HK-2 (cell line): Measurements from ENCODE around the gene KDM2A.

Experiments
- DNase-seq: peaks from one replicate; pipeline ENCODE4 v3.0.0-alpha.2; 2018; ENCODE audit not compliant: unreplicated experiment

The KDM2A gene

DNA sequence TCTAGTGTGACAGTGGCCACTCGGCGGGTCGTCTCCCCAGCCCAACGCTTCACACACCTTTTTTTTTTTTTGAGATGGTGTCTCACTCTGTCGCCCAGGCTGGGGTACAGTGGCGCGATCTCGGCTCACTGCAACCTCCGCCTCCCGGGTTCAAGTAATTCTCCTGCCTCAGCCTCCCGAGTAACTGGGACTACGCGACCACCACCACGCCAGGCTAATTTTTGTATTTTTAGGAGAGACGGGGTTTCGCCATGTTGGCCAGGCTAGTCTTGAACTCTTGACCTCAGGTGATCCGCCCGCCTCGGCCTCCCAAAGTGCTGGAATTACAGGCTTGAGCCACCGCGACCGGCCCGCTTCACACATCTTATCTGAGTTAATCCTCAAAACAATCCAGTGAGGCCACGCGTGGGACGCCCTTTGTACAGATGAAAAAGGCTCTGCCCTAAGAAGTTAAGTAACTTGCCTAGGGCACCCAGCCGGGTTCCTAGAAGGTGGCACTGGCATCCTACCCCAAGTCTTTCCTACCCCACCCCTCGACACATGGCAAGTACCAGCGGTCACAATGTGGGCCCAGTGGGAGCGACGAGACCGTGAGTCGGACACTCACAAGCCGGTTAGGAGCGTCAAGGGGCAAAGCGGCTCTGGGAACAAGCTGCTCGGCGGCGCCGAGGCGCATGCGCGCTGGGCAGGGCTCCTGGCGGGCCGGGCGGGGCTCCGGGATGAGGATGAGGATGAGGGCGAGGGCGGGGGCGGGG, 142.0 kb downstream of the KDM2A start:
- DNase-seq: peak; percentile 71

DNA sequence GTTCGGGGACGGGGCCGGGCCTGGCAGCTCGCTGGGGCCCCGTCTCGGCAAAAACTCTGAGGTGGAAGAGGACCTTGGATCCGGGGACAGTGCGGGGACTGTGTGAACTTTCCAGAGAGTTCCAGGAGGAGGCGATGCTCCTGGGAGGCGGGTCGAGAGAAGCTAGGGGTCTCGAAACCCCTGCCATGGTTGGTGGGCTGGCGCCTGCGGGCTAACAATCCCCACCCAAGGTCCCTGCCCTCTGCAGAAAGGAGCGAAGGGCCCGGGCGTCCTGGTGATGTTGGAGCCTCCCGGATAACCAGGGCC, 142.5 kb downstream of the KDM2A start:
- DNase-seq: no peak

DNA sequence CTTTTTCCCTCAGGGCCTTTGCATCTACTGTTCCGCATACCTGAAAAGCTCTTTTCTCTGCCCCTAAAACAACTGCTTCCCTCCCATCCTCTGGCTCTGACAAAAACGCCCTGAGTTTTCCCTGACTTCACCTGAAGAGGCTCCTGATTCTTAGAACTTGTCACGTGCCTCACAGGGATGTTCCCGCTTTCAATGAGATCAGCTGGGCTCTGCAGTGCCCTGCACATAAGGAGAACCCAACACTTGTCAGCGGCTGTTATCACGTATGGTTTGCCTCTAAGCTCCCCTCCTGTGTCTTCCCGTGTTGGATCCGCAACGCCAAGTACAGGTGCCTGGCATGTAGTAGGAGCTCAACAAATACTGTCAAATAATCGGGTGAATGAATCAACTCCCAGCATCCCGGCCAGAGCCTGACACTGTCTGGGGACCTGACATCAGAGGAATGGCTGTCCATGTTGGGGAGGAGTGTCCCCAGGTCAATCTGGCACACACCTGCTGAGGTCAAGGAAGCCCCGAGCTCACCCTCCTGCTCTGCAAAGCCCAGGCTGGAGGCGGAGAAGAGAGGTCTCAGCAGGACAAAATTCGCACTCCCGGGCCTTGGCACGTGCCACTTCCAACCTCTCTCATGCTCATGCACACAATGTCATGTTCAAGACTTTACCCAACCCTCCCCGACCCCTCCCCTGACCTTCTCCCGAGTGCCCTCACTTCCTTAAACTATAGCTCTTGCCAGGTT, 143.1 kb downstream of the KDM2A start:
- no peak for DNase-seq

DNA sequence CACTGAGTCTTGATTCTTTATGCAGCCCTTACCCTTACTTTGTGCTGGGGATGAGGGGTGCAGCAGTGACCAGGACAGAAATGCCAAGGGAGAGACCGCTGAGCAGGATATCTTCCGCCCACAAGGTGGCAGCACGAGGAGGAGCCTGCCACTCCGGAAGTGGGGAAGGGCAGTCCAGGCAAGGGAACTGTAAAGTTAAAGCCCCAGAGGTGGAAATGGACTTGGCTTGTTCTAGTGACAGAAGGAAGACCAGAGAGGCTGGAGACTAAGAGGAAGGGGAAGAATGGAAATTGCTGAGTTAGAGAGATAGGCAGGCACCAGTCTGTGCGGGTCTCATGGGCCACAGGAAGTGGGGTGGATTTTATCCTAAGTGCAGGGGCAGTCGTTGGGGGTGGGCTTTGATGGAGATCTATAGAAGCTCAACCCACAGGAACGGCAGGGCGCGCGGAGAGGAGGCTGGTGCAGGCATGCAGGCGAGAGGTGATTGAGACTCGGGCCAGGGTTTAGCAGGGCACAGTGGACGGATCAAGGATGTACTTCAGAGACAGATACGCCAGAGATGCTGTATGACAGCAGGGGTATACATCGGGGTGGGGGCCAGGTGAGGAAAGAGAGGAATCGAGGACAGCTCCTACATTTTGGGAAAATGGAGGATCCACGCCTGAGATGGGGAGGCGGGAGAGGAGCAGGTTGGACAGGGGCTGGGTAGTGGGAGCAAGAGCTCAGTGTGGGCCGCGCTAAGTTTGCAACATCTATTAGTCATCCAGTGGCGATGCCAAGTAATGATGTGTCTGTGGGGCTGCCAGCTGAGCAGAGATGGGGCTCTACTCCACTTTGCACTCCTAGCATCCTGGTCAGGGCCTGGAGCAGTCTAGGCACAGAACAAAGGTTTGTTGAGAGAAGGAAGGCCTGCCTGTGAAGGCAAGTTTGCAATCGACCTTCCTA, 143.9 kb downstream of the KDM2A start:
- DNase-seq: peak; percentile 67

DNA sequence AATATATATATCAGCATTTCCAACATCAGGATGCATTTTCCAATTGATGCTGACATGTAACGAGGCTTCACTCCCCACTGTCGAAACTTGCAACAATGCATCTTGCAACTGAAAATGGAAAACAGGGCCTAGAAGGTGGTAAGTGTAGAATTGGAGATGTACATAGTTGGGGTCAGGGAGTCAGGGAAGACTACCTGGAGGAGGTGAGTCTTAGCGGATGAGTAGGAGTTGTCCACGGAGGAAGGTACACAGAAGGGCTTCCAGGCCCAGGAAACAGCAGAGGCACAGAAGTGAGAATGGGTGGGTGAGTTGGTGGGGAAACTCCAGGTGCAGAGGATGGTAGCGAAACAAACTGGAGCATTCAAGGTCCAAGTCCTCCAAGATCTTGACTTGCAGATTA, 145.2 kb downstream of the KDM2A start:
- no peak for DNase-seq

DNA sequence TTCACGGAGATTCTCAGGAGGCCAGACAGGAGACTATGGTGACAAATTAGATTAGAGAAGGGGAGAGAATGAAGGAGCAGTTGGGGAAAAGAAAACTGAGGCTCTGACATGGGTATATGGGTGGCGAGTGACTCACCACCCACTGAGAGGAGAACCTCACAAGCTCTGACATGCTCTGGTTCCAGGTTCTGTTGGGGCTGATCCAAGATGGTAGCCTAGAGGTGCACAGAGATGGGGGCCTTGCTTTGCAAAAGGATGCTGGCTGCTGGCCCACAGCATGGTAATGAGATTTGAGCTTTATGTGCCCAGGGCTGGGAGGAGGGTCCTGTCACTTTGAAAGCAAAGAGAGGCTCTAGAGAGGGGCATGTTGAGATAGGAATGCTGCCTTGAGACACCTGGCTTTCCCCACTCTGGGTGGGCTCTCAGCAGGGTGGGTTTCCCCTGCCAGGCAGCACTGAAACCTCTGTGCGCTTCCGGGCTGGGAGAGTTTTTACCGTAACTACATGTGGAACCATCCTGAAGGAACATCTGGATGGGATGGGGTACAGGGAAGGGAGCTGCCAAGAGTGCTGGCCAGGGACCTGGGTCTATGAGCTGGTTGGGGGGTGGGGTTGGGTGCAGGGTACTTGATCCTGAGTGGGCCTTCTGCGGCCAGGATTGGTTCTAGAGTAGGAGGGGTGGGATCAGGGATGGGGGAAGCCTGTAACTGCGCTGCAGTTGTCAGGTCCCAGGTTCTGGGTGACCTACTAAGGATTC, 146.0 kb downstream of the KDM2A start:
- DNase-seq: no peak

DNA sequence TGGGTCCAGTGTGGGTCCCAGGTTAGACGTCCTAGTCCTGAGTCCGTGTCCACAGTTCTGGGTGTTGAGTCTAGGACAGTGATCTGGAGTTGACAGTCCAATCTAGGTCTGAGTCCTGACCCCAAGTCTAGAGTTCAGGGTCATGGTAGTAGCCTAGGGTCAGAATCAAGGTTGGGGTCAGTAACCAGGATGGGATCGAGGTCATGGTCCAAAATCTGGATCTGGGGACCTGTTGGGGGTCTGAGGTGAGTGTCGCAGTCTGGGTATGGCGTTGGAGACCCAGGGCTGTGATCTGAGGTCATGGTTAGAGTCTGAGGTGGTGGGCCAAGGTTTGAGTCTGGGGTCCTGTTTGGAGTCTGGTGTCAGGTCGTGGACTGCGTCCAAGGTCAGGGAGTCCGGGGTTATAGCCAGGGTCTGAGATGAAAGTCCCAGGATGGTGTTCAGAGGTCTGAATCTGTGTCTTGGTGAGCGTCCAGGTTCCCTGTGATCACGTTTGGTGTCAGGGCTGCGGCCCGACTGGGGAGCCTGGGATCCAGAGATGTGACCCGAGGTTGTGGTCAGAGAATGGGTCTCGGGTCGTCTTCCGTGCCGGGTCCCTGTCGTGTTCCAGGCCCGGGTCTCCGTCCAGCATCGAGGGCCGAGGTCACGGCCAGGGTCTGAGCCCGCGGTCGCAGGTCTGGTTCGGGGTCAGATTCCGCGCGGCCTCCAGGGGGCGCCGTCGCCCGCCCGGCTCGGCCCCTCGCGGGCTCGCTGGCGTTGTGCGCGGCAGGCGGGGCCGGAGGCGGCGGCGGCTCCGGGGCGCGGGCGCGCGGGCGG, 146.8 kb downstream of the KDM2A start:
- DNase-seq: peak; percentile 69

DNA sequence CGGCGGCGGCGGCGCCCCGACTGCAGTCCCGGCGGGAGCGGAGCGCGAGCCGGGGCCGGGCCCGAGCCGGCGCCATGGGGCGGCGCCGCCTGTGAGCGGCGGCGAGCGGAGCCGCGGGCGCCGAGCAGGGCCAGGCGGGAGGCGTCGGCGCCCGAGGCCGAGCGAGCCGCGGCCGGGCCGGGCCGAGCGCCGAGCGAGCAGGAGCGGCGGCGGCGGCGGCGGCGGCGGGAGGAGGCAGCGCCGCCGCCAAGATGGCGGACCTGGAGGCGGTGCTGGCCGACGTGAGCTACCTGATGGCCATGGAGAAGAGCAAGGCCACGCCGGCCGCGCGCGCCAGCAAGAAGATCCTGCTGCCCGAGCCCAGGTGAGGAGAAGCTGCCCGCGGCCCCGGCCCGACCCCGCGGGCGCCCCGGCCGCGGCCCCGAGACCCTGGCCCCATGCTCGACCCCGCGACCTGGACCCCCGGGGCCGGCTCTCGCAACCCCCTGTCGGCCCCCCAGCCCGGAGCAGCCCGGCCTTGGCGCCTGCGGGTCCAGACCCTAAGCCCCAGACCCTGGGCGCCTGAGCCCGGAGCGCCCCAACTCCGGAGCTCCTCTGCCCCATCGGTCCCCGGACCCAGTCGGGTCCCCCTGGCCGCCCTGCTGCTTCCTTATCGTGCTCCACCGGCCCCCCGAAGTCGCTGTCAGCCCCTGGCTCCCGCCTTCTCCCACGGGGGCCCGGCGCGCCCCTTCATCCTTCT, 147.6 kb downstream of the KDM2A start, which contains the start of gene GRK2:
TSS of gene GRK2 (plus strand) at position 25 of the 739 bp plus-strand sequence. CDS start at position 252, 227 bp downstream.
- no peak for DNase-seq

DNA sequence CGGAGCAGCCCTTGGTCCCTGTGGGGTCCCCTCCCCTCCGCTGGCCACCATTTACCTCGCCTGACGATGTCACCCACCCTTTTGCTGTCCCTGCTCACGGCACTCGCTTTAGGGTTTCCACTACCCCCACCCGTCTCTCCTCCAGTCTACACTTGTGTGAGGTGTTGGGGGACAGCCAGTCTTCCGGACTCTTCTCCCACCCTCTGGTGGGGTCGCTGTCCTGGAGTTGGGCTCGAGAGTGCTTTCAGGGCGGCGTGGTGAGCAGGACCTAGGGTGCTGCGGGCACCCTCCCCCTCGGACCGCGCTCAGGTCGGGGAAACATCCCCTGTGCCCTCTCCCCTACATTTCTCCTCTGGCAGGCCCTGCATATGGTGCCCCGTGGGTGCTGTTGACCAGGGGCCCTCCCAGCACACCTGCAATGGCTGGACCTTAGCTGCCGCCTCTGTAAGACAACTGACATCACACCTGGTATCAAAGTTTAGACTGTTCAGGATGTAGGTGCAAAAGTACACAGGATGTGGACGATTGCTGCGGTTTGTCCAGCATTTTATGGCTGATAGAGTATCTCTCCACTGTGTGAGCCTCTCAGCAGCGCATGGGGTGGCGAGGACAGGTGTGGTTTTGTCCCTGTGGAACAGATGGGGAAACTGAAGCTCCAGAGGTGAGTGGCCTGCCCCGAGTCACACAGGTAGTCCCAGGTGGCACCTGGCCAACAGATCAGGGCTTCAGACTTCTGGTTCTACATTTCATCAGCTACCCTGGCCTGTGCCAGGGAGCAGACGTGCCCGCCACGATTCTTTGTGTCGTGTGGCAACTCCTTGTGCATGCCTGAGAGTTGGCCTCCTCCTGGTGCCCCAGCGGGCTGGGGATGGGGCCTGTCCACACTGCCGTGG, 148.4 kb downstream of the KDM2A start:
- DNase-seq: no peak

DNA sequence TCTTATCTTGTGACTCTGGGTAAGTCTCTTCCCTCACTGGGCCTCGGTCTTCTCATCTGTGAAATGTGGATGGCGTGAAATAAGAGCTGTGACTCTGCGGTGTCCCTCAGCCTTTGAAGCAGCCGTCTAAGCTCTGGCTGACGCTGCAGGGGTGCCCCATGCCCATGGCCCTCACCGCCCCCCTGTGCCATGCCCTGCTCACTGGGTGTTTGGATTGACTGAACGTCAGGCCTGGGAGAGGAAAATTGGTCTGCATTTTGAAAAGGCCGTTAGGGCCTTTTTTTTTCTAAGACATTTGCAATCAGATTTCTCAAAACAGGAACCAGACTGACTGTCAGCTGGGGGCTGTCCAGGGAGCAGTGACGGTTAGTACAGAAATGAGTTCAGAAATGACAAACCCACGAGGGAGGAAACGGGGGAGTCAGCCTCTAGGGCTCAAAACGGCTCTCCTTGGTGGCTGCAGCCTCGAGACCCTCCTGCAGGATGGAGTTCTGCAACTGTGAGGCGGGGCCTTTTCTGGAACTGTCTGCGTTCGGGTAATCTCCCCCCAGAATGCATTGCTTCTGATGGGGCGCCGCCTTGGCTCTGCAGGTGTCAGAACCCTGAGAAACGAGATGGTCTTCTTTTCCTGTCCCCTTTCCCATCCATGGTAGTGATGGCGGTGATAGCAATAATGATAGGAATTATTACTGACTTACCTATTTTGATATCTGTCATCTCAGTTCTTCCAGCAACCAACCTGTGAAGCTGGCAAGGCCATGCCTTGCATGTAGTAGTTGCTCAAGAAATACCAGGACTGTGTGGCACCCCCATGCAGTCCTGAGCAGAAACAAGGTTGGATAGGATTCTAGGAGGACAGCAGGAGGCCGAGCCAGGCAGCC, 149.3 kb downstream of the KDM2A start:
- DNase-seq: no peak

DNA sequence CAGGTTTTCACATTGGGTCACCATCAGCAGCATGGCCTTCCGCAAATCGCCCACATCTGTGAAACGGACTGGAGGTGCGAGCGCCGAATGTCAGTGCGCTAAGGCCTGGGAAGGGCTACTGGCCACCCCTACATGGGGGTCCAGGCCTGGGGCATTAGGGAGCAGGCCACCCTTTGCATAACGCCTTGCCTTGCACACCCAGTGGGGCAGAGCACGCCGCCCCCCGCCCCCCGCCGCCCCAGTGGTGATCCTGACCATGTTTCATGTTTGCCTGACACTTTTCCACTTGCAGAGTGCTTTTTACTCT, 149.9 kb downstream of the KDM2A start:
- DNase-seq: no peak

DNA sequence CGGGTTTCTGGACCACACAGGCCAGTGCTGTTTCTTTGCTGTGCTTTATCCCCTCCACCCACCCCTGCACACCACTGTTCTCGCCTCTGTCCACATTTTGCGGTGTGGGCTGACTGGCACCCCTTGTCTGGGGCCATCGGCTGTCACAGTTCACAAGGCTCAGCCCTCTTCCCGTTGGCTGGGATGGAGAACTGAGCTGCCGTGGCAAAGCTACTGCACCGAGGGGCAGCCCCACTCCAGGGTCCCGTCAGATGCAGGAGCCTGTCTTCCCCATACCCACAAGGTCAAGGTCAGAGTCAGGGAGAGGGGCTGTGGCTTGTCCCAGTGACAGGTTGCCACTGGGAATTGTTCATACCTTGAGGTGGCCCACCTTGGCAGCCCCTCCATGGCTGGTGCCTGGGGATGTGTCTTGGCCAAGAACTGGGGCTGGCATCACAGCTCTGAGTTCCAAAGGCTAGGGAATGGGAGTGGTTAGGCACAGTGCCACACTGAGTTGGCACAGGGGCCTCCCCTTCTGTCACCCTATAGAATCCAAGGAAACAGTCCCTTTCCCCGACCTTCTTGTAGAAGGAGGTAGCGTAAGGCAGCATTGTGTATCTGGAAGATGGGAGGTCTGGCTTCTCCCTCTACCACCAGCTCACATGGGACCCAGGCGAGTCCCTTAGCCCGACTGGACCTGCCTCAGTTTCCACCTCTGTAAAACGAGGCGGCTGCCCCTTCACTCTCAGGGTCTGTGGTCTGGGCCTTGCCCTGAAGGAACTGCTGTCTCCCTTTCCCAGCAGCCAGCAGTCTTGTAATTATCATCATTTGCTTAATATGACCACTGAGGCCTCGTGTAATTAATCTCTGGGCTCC, 150.6 kb downstream of the KDM2A start:
- DNase-seq: no peak

DNA sequence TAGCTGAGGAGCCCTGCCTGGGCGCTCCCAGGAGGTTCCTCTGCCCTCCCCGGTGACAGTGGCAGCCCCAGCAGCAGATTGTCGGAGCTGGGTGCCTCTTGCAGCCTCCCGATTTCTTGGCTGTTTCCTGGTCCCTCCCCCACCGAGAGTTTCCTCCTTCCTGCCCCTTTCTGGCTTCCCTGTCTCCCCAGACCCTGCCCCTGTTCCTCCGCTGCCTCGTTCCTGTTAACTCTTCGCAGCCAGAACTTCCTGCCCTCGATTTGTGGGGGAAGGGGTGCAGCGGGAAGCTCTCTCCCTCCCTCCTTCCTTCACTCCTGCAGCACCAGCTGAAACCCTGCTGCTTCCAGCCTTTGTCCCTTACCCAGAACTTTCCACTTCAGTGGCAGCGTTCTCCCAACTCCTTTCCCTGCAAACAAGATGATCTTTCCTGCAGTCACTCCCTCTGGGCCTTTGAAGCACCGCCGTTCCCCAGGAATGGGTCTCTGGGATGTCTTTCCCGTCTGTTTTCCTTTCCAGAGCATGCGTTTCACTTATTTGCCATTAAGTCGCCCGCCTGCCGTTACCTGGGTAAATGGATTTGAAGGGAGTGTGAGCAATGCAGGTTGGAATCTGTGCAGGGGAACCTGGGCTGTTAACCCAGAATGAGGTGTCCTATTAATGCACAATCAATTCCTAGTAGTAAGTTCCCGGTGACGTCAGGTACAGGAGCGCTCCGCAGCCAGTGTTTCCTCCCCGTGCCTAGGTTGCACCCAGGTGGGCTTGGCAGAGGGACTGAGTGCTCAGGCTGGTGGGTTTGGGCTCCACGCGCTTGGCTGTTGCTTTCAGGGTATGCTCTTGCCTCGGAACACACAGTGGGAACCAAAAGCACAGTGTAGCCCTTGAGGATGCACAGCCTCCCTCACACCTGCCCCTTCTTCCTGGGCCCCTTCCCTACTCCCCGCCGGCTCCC, 151.5 kb downstream of the KDM2A start:
- DNase-seq: no peak

DNA sequence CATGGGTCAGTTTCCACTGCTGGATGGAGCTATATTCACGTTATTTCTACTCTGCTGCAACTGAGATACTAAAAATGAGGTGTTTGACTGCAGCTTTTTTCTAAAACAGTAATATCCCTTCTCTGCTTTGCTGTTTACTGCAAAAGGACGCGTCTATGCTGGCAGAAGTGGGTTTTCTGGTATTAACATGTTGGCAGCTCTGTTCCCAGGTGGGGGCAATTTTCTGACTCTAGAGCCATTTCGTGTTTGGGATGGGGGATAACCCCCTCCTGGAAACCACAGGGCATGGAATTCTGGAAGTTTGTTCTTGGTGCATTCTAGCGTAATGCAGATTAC, 152.1 kb downstream of the KDM2A start:
- no peak for DNase-seq

DNA sequence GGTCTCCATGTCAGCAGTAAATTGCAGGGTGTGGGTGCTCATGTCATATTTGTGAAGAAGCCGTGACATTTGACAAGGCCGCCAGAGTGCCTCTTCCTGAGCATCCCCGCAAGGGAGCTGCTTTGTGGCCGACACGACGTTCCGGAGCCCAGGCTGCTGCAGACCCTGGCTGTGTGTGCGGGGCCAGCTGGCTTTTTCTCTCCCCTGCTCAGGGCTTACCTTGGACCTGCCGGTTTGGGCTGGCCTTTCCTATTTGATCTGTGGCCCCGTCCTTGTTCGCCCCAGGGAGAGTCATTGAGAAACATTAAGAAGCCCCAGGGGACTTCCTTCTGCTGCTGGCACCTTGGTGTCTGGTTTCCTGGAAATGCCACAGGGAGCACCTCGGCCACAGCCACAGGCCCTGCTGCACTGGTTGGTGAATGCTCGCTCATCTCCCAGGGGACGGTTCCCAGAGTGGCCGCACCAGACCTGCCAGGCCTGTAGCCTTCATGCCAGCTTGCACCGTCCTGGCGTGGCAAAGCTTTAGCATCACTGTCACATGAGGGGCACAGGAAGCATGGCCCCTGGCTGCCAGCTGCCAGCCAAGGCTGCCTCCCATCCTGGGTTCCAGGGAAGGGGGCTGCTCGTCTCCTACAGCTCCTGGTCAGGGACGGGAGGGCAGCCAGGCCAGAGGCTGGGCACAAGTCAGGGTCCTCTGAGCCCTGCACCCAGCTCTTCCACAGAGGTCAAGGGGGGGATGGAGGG, 152.7 kb downstream of the KDM2A start:
- DNase-seq: no peak
